GM18868 (cell line): ENCODE data around the gene XXYLT1.
A peak's percentile ranks its signal among the peaks of the same experiment; 100 is the strongest.

ENCODE experiments used
- ATAC-seq: cut with Tn5 transposase; IDR thresholded peaks from one replicate; pipeline ENCODE4 v1.9.1; 2021; ENCODE audit warnings: mild to moderate bottlenecking, moderate library complexity; ENCODE audit not compliant: unreplicated experiment

Gene XXYLT1

GRCh38 chr3:195209083-195209846 is 61.7 kb downstream of the XXYLT1 start:
- no peak for ATAC-seq

GRCh38 chr3:195208631-195209030 is 62.3 kb downstream of the XXYLT1 start:
- ATAC-seq: no peak

- peak; percentile 92 for ATAC-seq
These were observed 62.8 kb downstream of the XXYLT1 start for GRCh38 chr3:195208183-195208582.

GRCh38 chr3:195207731-195208130 is 63.2 kb downstream of the XXYLT1 start:
- ATAC-seq: peak; percentile 15

- no peak for ATAC-seq
These were observed 63.9 kb downstream of the XXYLT1 start for GRCh38 chr3:195207056-195207455.

GRCh38 chr3:195204360-195205163 is 66.4 kb downstream of the XXYLT1 start:
- ATAC-seq: no peak

- no peak for ATAC-seq
These were observed 67.4 kb downstream of the XXYLT1 start for GRCh38 chr3:195203606-195204005.

GRCh38 chr3:195201295-195201694 is 69.7 kb downstream of the XXYLT1 start:
- ATAC-seq: no peak

GRCh38 chr3:195200010-195200822 is 70.7 kb downstream of the XXYLT1 start:
- ATAC-seq: no peak

GRCh38 chr3:195198426-195199346 is 72.3 kb downstream of the XXYLT1 start:
- ATAC-seq: no peak

GRCh38 chr3:195197765-195198425 is 73.1 kb downstream of the XXYLT1 start:
- ATAC-seq: no peak

- ATAC-seq: no peak
These were observed 74.7 kb downstream of the XXYLT1 start for GRCh38 chr3:195196266-195196665.

- no peak for ATAC-seq
These were observed 75.4 kb downstream of the XXYLT1 start for GRCh38 chr3:195195321-195196209.

GRCh38 chr3:195194559-195195206 is 76.3 kb downstream of the XXYLT1 start:
- ATAC-seq: no peak

GRCh38 chr3:195191580-195191979 is 79.4 kb downstream of the XXYLT1 start:
- ATAC-seq: no peak

- no peak for ATAC-seq
These were observed 81.1 kb downstream of the XXYLT1 start for GRCh38 chr3:195189821-195190220.

GRCh38 chr3:195188426-195188927 is 82.5 kb downstream of the XXYLT1 start:
- ATAC-seq: no peak
